Stimulated activated CD8-positive, alpha-beta memory T cell treated with anti-CD3 and anti-CD28 coated beads, Interleukin-15, amount 100 ng/mL, for 4 hours (primary cell): Measurements from ENCODE around the gene PLXNA4.

Source experiments
- DNase-seq, 2 donors: peaks; one replicate each; pipeline ENCODE4 v3.0.0-alpha.2; 2020; ENCODE audit warnings: low read depth in 2 of 2

PLXNA4 gene

GRCh38 chr7:132388688-132389087 lies 187.6 kb downstream of the PLXNA4 start:
- DNase-seq, result no peak

GRCh38 chr7:132387596-132387995 lies 188.7 kb downstream of the PLXNA4 start:
- no peak for DNase-seq

- no peak for DNase-seq
These were observed 190.0 kb downstream of the PLXNA4 start for GRCh38 chr7:132386201-132386681.

- no peak for DNase-seq
These were observed 192.3 kb downstream of the PLXNA4 start for GRCh38 chr7:132383962-132384361.

- no peak for DNase-seq
These were observed 194.4 kb downstream of the PLXNA4 start for GRCh38 chr7:132381742-132382472.

GRCh38 chr7:132380059-132380458 lies 196.2 kb downstream of the PLXNA4 start:
- DNase-seq, result no peak

- no peak for DNase-seq
These were observed 197.0 kb downstream of the PLXNA4 start for GRCh38 chr7:132379292-132379691.

- DNase-seq, result no peak
These were observed 198.3 kb downstream of the PLXNA4 start for GRCh38 chr7:132377703-132378584.

GRCh38 chr7:132377015-132377414 lies 199.3 kb downstream of the PLXNA4 start:
- DNase-seq, result no peak

- no peak for DNase-seq
These were observed 199.8 kb downstream of the PLXNA4 start for GRCh38 chr7:132376361-132377013.

- DNase-seq, result no peak
These were observed 202.4 kb downstream of the PLXNA4 start for GRCh38 chr7:132373879-132374278.

- DNase-seq, result no peak
These were observed 203.2 kb downstream of the PLXNA4 start for GRCh38 chr7:132373041-132373440.

GRCh38 chr7:132371948-132372347 lies 204.3 kb downstream of the PLXNA4 start:
- no peak for DNase-seq

GRCh38 chr7:132368246-132368900 lies 207.9 kb downstream of the PLXNA4 start:
- DNase-seq, result no peak

- DNase-seq, result no peak
These were observed 208.5 kb downstream of the PLXNA4 start for GRCh38 chr7:132367795-132368194.

- no peak for DNase-seq
These were observed 209.3 kb downstream of the PLXNA4 start for GRCh38 chr7:132367004-132367403.

GRCh38 chr7:132364226-132364625 lies 212.0 kb downstream of the PLXNA4 start:
- no peak for DNase-seq

- DNase-seq, result no peak
These were observed 214.2 kb downstream of the PLXNA4 start for GRCh38 chr7:132362059-132362458.

GRCh38 chr7:132361146-132361545 lies 215.1 kb downstream of the PLXNA4 start:
- DNase-seq, result no peak

- DNase-seq, result no peak
These were observed 216.5 kb downstream of the PLXNA4 start for GRCh38 chr7:132359743-132360142.

- DNase-seq, result no peak
These were observed 221.2 kb downstream of the PLXNA4 start for GRCh38 chr7:132355048-132355447.

GRCh38 chr7:132354527-132354926 lies 221.7 kb downstream of the PLXNA4 start:
- no peak for DNase-seq
